Tongue (tissue), 2 donors: ENCODE results near the gene COL6A5. TPM values are rescaled to one million over a fixed set of nuclear protein-coding genes. Genes with fewer than 3 reads are reported as not detected.
"Not testable (repeated sequence)": the region's sequence is repeated elsewhere in the genome, so short reads cannot be mapped to it uniquely, and the experiment has no call there.

Experiments used
- DNase-seq: peaks from one replicate; pipeline ENCODE4 v3.0.0-alpha.2; 2015
- total RNA-seq: library from RNA; depleted of rRNA; stranded (reverse); fragments of >200 nt; gene quantifications from one replicate; pipeline ENCODE4 v1.2.3, GENCODE V29; 2014

The COL6A5 gene, protein sequence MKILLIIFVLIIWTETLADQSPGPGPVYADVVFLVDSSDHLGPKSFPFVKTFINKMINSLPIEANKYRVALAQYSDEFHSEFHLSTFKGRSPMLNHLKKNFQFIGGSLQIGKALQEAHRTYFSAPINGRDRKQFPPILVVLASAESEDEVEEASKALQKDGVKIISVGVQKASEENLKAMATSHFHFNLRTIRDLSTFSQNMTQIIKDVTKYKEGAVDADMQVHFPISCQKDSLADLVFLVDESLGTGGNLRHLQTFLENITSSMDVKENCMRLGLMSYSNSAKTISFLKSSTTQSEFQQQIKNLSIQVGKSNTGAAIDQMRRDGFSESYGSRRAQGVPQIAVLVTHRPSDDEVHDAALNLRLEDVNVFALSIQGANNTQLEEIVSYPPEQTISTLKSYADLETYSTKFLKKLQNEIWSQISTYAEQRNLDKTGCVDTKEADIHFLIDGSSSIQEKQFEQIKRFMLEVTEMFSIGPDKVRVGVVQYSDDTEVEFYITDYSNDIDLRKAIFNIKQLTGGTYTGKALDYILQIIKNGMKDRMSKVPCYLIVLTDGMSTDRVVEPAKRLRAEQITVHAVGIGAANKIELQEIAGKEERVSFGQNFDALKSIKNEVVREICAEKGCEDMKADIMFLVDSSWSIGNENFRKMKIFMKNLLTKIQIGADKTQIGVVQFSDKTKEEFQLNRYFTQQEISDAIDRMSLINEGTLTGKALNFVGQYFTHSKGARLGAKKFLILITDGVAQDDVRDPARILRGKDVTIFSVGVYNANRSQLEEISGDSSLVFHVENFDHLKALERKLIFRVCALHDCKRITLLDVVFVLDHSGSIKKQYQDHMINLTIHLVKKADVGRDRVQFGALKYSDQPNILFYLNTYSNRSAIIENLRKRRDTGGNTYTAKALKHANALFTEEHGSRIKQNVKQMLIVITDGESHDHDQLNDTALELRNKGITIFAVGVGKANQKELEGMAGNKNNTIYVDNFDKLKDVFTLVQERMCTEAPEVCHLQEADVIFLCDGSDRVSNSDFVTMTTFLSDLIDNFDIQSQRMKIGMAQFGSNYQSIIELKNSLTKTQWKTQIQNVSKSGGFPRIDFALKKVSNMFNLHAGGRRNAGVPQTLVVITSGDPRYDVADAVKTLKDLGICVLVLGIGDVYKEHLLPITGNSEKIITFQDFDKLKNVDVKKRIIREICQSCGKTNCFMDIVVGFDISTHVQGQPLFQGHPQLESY (N-terminal part only)
- total RNA-seq = not detected

DNA sequence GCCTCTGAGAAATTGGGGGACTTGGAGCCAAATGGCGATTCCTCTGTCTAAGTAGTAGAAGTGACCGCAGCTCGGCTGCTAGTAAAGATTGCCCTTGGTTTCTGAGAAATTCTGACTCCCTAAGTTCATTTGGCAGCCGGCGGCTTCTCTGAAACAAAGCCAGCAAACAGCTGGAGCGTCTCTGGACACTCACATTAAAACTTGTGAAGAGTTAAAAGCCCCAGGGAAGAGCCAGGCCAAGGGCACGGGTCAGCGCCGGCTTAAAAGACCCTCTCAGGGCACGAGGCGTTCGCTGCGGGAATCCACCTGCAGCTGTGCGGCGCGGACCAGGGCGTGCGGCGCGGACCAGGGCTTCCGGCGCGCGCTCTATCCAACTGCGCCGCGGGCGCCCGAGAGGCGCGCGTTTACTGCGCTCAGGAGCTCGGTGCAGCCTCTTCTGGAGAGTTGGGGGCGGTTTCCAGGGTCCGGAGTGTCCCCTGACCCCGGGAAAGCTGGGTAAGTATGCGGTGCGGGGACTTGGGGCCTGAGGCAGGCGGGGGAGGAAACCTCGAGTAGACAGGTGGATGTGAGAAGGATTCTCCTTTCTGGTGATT lies at the start of gene COL6A5:
Gene COL6A5 (plus strand): TSS at position 186 of the 593 bp plus-strand sequence. CDS start 27,967 bp downstream, outside the sequence.
- DNase-seq = peak; percentile 21

DNA sequence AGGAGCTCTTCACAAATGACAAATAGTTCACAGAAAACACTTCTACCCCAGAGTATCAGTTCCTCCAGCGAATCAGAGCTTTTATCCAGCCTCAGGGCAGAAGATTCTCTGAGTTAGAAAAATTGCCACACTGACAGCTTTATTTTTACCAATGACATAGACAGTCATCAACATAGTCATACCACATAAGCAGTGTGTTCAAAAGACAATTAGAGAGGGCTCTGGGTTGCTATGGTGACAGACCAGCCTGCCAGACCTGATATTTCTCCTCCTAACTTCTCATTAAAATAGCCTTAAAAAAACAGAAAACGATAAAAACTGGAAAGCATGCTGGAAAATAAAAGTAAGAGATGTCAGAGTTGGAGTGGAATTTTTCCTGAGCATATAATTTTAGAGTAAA lies 45.9 kb upstream of the COL6A5 start:
- DNase-seq = no peak

DNA sequence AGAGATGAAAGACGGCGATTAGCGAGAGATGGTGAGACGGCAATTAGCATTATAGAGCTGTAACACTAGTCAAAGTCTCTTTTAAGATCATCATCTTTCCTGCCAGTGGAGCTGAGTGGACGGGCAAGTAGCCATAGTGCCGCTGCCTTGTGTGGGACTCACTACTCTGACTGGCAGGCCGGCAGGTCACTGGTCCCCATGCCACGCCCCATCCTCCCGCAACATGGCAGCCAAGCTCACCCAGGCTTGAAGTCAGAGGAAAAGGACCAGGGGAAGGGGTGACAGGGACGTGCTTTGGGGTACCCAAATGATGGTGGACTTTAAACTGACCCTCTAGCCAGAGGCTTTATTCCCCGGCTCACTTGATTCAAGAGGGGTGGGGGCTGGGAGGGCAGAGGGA lies 44.6 kb upstream of the COL6A5 start:
- no peak for DNase-seq

DNA sequence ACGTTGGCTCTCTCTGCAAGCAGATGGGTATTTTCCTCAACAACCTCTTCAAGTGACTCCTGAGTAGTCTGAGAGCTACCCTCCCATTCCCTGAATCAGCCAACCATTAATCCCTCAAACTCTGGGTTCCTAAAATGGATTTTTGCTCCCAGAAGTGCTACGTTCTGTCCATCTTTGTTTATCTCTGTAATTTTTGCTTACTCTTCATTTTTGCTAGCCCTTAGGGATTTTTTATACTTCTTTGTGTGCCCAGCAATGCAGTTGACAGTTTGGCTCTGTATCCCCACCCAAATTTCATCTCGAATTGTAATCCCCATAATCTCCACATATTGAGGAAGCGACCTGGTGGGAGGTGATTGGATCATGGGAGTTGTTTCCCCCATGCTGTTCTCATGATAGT lies 35.4 kb upstream of the COL6A5 start:
- DNase-seq = no peak

DNA sequence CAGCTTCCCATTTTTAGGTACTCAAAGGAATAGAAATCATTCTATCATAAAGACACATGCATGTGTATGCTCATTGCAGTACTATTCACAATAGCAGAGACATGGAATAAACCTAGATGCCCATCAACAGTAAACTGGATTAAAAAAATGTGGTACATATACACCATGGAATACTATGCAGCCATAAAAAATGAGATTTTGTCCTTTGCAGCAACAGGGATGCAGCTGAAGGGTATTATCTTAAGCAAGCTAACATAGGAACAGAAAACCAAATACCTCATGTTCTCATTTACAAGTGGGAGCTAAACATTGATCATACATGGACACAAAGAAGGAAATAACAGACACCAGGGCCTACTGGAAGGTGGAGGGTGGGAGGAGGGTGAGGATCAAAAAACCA lies 33.1 kb upstream of the COL6A5 start:
- DNase-seq = no peak

DNA sequence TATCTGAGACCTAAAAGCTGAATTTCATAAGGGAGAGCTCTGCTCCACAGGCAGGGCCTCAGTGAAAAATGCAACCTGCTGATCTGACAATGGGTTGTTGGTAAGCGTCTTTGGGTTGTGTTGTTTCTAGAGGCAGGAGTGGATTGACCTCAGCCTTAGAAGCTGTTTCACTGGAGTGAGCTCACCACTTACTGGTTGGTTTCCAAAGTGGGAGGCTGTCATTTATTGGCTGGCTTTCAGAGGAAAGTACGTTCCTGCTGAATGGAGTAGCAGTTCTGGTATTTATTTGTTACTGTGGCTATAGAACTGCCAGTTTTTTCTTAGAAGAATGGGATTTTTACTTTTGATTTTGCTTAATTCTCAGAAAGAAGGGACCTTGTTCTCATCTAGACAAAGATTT lies 29.3 kb upstream of the COL6A5 start:
- peak; percentile 67 for DNase-seq

DNA sequence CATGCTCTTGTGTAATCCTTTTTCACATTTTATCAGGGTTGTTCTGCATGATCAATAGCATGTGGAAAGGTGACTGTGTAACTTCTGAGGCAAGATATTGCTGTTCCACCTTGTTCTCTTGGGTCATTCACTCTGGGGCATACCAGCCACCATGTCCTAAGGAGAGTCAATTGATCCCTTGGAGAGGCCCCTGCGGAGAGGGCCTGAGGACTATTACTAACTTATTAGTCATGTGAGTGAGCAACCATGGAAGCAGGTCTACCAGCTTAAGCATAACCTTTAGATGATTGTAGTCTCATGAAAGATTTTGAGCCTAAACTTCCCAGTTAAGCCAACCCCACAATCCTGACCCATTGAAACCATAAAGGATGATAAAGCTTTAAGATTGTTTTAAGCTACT lies 22.0 kb upstream of the COL6A5 start:
- no peak for DNase-seq

DNA sequence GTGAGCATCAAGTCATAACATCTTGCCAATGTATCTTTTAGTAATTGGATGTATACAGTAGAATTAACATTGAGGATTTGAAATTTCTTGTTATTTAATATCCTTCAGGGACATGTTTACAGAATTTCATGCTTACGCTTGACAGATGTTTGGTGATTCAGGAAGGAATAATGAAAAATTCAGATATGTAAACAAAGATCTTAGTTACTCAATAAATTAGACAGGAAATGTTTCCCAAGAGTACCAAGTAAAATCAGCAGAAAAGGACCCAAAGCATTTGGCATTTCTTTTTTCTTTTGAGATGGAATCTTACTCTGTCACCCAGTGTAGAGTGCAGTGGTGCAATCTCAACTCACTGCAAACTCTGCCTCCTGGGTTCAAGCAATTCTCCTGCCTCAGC lies 4.7 kb upstream of the COL6A5 start:
- no peak for DNase-seq

DNA sequence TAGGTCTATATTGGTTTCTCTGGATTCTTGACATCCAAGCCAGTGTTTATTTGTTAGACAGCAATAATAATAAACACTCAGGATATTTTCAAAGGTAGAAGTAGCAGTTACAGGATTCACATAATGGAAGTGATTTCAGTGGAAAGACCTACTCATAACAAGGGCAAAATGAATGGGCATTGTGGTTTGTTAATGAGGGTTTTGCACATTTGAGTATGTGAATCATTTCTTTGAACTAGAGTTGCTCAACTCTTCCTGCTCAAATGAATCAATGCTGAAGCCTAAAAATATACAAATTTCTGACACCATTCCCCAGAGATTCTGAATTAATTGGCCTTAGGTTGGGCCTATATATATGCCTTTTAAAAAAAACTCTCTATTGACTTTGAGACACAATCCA lies 4.1 kb upstream of the COL6A5 start:
- no peak for DNase-seq

DNA sequence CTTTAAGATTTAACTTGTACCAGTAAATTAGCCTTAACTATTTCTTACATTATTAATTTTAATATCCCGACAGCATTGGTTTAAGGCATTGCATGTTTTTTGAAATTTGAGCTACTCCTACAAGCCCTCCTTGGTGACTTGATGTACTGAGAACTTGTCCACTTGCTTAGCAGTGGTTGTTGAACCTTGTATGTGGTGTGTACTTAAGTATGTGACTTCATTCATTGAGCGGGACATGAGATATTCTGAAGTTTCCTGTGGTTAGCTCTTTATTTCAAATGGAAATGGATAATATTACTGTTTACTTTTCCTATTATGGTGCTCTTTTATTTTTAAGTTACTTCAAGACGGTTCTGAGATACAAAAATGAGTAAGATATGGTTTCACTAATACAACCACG lies 3.6 kb upstream of the COL6A5 start:
- no peak for DNase-seq

DNA sequence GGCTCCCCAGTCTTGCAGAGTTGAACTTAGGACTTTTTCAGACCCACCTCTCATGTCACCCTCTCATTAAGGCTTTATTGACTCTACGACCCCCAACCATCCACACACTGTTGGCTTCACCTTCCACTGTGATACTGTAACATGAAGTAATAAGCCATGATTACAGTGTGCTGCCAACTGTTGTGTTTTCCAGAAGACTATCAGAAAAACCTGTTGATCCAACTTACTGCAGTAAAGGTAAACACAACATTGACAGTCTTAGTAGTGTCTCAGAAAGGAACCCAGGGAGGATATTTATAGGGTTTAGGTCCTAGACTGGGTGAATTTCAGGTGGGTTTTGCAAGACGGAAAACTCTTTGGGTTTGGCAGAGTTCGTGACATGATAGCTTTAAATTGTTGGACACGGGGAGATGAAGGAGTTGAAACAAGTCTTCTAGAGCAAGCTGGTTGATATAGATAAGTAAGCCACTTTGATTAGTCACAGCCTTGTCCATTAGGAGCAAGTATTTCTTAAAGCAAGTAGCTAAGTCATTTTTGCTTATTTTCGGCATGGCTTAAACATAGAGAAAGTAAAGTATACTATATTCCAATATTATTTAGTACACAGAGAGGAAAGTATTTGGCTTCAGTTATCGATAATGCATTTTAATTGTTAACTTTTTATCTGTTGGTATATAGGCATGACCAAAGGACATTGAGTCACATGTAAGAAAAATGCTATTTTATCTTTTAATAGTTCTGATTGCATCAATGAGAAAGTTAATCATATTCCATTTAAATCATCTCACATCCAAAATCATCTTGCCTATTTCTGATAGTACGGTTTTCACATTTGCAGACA lies 2.4 kb upstream of the COL6A5 start:
- no peak for DNase-seq

DNA sequence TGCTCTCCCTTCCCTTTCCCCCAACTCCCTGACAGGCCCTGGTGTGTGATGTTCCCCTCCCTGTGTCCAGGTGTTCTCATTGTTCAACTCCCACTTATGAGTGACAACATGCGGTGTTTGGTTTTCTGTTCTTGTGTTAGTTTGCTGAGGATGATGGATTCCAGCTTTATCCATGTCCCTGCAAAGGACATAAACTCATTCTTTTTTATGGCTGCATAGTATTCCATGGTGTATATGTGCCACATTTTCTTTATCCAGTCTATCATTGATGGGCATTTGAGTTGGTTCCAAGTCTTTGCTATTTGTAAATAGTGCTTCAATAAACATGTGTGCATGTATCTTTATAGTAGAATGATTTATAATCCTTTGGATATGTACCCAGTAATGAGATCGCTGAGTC lies 2.8 kb downstream of the COL6A5 start:
- not testable (repeated sequence) for DNase-seq

DNA sequence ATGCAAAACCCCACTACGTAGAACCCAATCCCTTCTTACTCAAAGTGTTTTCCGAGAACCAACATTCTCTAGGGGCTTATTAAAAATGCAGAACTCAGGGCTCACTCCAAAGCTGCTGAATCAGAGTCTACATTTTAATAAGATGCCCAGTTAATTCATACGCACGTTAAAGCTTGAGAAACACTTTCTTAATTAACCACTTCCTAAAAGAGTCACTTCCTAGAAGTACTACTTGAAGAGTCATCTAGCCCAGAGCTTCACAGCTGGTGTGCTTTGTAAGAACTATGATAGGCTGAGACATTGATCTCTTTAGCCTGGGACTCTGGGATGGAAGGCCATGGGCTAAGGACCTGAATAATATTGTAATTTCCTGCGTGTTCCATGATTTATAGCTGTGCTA lies 9.0 kb downstream of the COL6A5 start:
- DNase-seq = no peak

DNA sequence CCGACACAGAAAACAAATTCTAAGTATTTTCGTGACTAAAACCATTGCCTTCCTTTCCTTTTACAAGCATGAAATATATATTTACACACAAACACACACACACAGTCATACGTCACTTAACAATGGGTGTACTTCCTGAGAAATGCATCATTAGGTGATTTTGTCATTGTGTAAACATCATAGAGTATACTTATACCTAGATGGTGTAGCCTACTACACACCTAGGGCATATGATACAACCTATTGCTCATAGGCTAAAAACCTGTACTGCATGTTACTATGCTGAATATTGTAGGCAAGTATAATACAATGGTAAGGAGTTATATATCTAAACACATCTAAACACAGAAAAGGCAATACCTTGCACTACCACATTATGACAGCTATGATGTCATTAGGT lies 28.6 kb downstream of the COL6A5 start:
- DNase-seq = no peak

DNA sequence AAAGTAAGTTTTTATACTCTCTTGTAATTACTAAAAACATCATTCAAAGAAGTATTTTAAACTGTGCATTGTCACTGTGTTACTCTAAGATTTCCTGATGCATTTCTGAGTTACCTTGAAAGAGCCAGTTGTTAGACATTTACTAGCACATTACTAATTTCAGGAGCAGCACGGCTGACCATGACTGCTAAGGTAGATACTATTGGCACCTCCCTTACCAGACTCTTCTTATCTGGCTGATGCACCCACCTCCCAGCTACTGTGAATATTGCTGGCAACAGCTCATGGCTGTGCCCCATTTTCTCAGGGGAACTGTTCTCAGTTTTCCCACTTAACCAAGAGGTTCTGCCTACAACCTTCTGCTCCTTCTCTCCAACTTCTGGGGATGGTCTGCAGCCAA lies 29.4 kb downstream of the COL6A5 start:
- no peak for DNase-seq

DNA sequence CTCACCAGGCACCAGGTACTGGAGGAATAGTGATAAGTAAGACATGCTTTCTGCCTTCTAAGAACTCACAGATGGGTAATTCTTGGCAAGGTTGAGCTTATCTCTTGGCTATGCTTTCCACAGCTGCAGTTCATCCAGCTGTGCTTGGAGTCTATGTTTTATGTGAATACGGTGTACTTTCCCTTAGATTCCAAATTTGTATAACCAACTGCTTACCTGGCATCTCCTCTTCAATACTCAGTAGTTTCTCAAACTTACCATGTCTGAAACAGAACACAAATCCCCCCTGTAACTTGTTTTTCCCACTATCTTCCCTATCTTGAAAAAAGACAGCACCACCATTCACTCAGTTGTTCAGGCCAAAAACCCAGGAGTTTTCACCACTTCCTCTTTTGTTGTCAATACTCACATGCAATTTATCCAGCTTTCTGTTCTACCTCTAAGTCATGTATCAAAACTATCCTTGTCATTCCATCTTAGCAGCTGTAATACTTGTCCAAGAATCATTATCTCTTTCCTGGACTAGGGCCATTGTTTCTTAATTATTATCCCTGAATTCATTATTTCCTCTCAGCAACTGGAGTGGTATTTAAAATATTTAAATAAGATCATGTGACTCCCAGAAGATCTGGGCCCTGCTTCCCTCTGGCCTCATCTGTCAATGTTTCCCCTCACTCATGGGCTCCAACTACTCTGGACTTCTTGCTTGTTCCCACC lies 32.6 kb downstream of the COL6A5 start:
- no peak for DNase-seq

DNA sequence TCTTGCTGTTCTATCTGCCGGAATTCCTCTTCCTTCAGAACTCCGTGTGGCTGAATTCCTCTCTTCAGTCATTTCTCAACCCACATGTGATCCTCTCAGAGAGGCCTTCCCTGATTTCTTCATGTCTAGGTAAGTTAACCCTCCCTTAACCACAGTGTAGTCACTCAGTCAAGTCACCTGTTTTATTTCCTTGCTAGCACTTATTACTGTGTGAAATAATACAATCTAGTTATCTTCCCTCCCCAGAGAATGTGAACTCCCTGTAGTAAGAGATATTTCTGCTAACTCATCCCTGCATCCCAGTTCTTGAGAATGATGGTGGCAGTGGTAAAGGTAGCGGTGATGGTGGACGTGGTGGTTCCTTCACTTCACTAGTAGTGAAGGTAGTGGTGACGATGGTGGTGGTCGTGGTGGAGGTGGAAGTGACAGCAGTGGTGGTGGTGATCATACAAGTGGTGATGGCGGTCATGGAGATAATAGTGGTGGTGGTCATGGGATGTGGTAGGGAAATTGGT lies 33.3 kb downstream of the COL6A5 start:
- DNase-seq = no peak

DNA sequence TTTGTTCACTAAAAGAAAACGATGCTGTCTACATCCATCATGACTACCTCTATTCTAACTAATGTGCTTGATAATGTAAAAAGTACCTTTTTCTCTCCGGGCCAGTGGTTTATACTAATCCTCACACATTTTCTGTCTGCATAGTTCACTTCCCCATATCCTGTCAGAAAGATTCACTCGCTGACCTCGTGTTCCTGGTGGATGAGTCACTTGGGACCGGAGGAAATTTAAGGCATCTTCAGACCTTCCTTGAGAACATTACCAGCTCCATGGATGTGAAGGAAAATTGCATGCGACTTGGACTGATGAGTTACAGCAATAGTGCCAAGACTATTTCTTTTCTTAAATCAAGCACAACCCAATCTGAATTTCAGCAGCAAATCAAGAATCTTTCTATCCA lies 33.8 kb downstream of the COL6A5 start:
- DNase-seq = no peak

DNA sequence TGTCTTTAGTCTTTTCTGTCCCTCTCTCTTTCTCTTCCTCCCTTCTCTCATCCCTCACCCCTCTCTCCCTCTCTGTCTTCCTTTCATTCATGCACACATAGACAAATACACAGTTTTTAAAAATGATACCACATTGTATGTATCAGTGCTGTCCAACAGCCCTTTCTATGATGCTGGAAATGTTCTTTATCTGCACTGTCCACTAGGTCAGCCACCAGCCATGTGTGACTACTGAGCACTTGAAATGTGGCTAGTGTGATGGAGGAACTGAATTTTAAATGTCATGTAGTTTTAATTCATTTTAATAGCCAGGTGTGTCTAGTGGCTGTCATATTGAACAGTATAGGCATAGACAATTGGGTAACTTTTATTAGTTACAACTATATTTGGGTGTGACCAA lies 34.9 kb downstream of the COL6A5 start:
- no peak for DNase-seq

DNA sequence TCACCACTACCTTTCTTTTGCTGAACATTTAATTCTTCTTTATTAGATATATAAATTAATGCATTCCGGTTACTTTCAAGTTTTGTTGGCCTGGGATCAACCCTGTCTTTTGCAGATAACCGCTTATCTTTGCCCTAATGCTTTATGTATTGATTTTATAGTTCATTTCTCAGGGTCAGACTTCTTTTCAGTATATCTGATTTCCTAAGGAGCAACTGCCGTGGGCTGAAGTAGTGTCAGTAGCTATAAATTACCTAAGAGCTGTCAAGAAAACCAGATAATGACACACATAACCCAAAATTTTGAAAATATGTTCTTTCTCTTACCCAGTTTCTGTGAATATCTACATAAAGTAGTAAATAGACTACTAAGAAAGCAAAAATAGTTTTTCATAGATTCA lies 38.0 kb downstream of the COL6A5 start:
- DNase-seq = no peak
